Upper lobe of left lung (tissue), 6 donors: ENCODE results near the gene MOB3B. TPM values are rescaled to one million over a fixed set of nuclear protein-coding genes. Genes with fewer than 3 reads are reported as not detected.
A peak's percentile ranks its signal among the peaks of the same experiment; 100 is the strongest.

ENCODE experiments used
- ATAC-seq, 2 donors: fragments of 200-7000 bp; cut with Tn5 transposase; one replicate each; pipeline ENCODE4 v1.9.1; 2022; ENCODE audit warnings: mild to moderate bottlenecking in 2 of 2, moderate library complexity in 2 of 2; ENCODE audit not compliant: low FRiP score in 2 of 2
- DNase-seq, 2 donors: peaks; one replicate each; pipeline ENCODE4 v3.0.0-alpha.2; 2019 to 2020
- H3K27ac ChIP-seq, 4 donors: fragments of 200-600 bp; sonication (generic); one replicate each; pipeline ENCODE4 v1.5.1; 2016 to 2019
- H3K27me3 ChIP-seq, 4 donors: fragments of 200-600 bp; sonication (generic); one replicate each; pipeline ENCODE4 v1.5.1; 2017 to 2019
- H3K36me3 ChIP-seq, 4 donors: fragments of 200-600 bp; sonication (generic); one replicate each; pipeline ENCODE4 v1.5.1; 2016 to 2019
- H3K4me1 ChIP-seq, 4 donors: fragments of 200-600 bp; sonication (generic); one replicate each; pipeline ENCODE4 v1.5.1; 2018 to 2019
- H3K4me3 ChIP-seq, 4 donors: fragments of 200-600 bp; sonication (generic); one replicate each; pipeline ENCODE4 v1.5.1; 2017 to 2019; ENCODE audit warnings: mild to moderate bottlenecking in 2 of 4, moderate library complexity in 1 of 4
- H3K9me3 ChIP-seq, 4 donors: fragments of 200-600 bp; sonication (generic); one replicate each; pipeline ENCODE4 v1.5.1; 2018 to 2019
- EP300 ChIP-seq, 4 donors: sonication (generic); formaldehyde crosslinking; IDR thresholded peaks; one replicate each; pipeline ENCODE4 v1.5.1; 2017; ENCODE audit warnings: antibody characterized with exemption in 4 of 4, control low read depth in 2 of 4
- POLR2A ChIP-seq, 4 donors: fragments of 450-650 bp; IDR thresholded peaks; one replicate each; pipeline ENCODE4 v1.5.1; 2016 to 2017; ENCODE audit warnings: antibody characterized with exemption in 4 of 4, mild to moderate bottlenecking in 2 of 4
- POLR2AphosphoS5 ChIP-seq, 2 donors: sonication (generic); formaldehyde crosslinking; IDR thresholded peaks; one replicate each; pipeline ENCODE4 v1.5.1; 2017; ENCODE audit warnings: antibody characterized with exemption in 2 of 2
- WGBS, 2 donors: methylation state at CpG; one replicate each; pipeline ENCODE4 v1.1.5; 2017 to 2018; 5-methylcytosine and 5-hydroxymethylcytosine counted together
- total RNA-seq, 6 donors: library from RNA; depleted of rRNA in 4 of 6; stranded (reverse); fragments of >200 nt in 4 of 6; gene quantifications; one replicate each; pipeline versions ENCODE4 v1.1.0 to v1.2.1, GENCODE V29; 2016 to 2021
- TF ChIP-seq, protein P1 (sequence below), 6 experiments: fragments of 450-650 bp in 4 of 6; fragments of 200-600 bp in 2 of 6; sonication (generic) in 2 of 6; IDR thresholded peaks; one replicate each; pipeline ENCODE4 v1.5.1; 2016 to 2019; ENCODE audit warnings: antibody characterized with exemption in 6 of 6
- donor health status: DM: no; HTN: no; CAD: no; lungs with moderate emphysema.
- donor health status: DM: no; HTN: yes; CAD: no; lungs with severe emphysema.

Gene MOB3B
- total RNA-seq, 6 donors from 2014 or later: 4.2 to 20.7 (median 8.3) TPM

DNA sequence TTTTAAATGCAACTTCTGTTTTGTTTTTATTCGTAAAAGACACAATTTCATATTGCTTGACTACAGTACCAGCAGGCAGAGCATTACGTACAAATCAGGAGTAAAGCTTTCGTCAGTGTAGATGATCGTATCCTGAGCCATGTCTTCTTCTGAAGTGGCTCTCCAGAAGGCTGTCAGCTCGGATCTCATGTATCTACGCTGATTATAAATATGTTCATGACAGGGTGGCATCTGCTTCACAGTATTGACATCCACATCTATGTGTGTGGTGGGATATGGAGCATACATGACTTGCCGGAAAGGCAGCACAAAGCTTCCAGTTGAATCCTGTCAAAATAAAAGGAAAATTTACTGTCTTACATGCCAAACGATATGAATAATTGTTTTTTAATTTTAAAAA is 26.9 kb upstream of the MOB3B start:
- DNase-seq: no peak
- Histone ChIP-seq H3K4me3 (no peak overlapping the region), H3K36me3 (peaks cover 14 to 91% (median 26%) of the 10 kb centered on the region in 4 donors), H3K9me3 (no peaks in the 10 kb centered on the region), H3K27me3 (no peaks in the 10 kb centered on the region), H3K4me1 (no peaks in the 10 kb centered on the region), H3K27ac (no peak overlapping the region)
- no peak for ATAC-seq
- 93 to 97% methylated on average over 8 of the region's 8 CpGs for WGBS, 2 donors
- TF ChIP-seq EP300 (IDR thresholded peaks at IDR 0.05) (no peak), POLR2A (IDR thresholded peaks at IDR 0.05) (no peak), POLR2AphosphoS5 (IDR thresholded peaks at IDR 0.05) (no peak)
- TF ChIP-seq, protein P1, sequence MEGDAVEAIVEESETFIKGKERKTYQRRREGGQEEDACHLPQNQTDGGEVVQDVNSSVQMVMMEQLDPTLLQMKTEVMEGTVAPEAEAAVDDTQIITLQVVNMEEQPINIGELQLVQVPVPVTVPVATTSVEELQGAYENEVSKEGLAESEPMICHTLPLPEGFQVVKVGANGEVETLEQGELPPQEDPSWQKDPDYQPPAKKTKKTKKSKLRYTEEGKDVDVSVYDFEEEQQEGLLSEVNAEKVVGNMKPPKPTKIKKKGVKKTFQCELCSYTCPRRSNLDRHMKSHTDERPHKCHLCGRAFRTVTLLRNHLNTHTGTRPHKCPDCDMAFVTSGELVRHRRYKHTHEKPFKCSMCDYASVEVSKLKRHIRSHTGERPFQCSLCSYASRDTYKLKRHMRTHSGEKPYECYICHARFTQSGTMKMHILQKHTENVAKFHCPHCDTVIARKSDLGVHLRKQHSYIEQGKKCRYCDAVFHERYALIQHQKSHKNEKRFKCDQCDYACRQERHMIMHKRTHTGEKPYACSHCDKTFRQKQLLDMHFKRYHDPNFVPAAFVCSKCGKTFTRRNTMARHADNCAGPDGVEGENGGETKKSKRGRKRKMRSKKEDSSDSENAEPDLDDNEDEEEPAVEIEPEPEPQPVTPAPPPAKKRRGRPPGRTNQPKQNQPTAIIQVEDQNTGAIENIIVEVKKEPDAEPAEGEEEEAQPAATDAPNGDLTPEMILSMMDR (IDR thresholded peaks at IDR 0.05): no peak

DNA sequence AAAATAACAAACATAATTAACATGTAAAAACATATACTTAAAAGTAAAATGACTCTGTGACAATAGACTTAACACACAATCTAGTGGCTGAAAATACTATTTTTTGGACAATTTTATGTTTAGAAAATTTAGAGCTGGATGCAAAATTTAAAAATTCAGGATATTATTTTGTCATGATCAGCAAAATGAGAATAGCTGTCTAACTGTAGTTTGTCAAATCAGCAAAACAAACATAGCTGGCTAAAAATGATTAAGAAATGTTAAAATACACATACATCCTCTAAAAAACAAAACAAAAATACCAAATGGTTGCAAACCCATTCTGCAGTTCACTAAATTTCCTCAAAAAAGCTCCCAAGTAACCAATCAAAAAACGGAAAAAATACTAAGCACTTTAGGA is 25.1 kb upstream of the MOB3B start:
- TF ChIP-seq POLR2AphosphoS5 (IDR thresholded peaks at IDR 0.05): no peak
- no peak for TF ChIP-seq POLR2A (IDR thresholded peaks at IDR 0.05)
- TF ChIP-seq, protein P1 (IDR thresholded peaks at IDR 0.05): no peak
- TF ChIP-seq EP300 (IDR thresholded peaks at IDR 0.05): no peak
- Histone ChIP-seq H3K9me3 (no peaks in the 10 kb centered on the region), H3K36me3 (peaks cover 12 to 80% (median 26%) of the 10 kb centered on the region in 4 donors), H3K4me3 (no peak overlapping the region), H3K27me3 (no peaks in the 10 kb centered on the region), H3K27ac (no peak overlapping the region), H3K4me1 (no peaks in the 10 kb centered on the region)
- 85 to 100% methylated on average over 1 of the region's 1 CpG for WGBS, 2 donors
- DNase-seq (no peak), ATAC-seq (no peak)

DNA sequence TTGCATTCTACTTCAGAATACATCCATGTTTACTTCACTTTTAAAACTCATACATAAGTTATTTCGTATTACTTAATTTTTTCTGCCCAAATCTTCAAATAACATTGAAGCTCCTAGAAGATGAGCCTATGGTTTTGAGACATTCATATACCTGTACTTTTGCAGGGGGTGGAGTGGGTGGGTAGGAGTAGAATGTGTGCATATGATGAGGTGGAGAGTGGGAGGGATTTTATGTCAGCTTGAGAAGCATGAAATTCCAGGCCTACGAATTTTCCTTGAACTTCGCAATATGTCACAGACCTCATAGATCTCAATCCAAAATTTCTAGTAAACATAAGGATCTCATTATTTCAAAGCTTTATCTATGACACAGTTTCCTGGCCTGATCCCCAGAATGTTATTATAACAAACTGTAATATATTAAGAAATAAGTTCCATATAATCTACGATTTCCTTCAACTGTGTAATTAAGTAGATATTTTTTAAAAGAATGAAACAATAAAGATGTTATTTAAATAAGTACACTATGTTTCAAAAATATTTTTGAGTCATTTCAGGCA is 19.7 kb upstream of the MOB3B start:
- no peak for DNase-seq
- H3K27ac ChIP-seq: no peak overlapping the region
- peaks cover 0 to 46% (median 7%) of the 10 kb centered on the region in 4 donors for H3K36me3 ChIP-seq
- no peaks in the 10 kb centered on the region for H3K27me3 ChIP-seq
- H3K4me3 ChIP-seq: no peak overlapping the region
- no peak for ATAC-seq
- H3K4me1 ChIP-seq: peaks cover 0 to 4% (median 2%) of the 10 kb centered on the region in 4 donors
- TF ChIP-seq POLR2AphosphoS5 (IDR thresholded peaks at IDR 0.05) (no peak), EP300 (IDR thresholded peaks at IDR 0.05) (no peak), POLR2A (IDR thresholded peaks at IDR 0.05) (no peak)
- TF ChIP-seq, protein P1 (IDR thresholded peaks at IDR 0.05): no peak
- 86% methylated on average over 4 of the region's 4 CpGs for WGBS, 2 donors
- H3K9me3 ChIP-seq: no peaks in the 10 kb centered on the region

DNA sequence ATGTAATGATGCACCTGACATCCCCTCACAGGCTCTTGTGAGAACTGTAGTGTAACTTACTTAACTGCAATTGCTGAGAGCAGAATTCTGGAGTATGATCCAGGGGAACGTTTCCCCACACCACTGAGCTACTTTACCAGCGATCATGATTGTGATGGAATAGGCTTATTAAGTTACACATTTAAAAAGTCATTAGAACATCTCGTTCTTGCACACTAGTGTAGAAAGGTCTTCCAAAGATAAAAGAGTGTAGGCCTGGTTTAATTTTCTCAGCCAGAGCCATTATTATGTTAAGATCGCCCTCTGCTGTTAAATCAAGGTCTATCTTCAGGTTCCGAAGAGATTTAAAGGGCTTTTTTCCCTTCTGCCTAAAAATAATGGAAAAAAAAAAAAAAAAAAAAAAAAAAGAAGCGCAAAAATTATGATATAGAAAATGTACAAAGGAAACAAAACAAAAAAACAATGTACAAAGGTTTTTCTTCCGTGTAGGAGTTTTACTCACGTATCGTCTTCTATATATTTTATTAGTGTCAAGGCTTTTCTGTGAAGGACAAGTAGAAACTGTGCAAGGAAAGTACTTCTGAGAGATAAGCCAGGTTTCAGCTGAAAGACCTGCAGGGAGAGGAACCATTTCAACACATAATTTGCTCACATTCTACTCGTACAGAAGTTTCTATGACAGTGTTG is 18.6 kb upstream of the MOB3B start:
- H3K27ac ChIP-seq: no peak overlapping the region
- H3K27me3 ChIP-seq: no peaks in the 10 kb centered on the region
- H3K4me1 ChIP-seq: peaks cover 0 to 4% (median 2%) of the 10 kb centered on the region in 4 donors
- 54 to 66% methylated on average over 10 of the region's 10 CpGs for WGBS, 2 donors
- no peaks in the 10 kb centered on the region for H3K9me3 ChIP-seq
- H3K4me3 ChIP-seq: no peak overlapping the region
- ATAC-seq (peak; percentile 46 to 87), DNase-seq (no peak)
- peaks cover 0 to 35% (median 3%) of the 10 kb centered on the region in 4 donors for H3K36me3 ChIP-seq
- TF ChIP-seq EP300 (IDR thresholded peaks at IDR 0.05): no peak
- no peak for TF ChIP-seq POLR2A (IDR thresholded peaks at IDR 0.05)
- TF ChIP-seq POLR2AphosphoS5 (IDR thresholded peaks at IDR 0.05): no peak
- TF ChIP-seq, protein P1 (IDR thresholded peaks at IDR 0.05): peak in 4 of 6 experiments; percentile 15 to 49 (median 34)
